GM21717 (cell line): ENCODE data around the gene SORCS3.

Experiments
- ATAC-seq: cut with Tn5 transposase; IDR thresholded peaks from one replicate; pipeline ENCODE4 v1.9.1; 2021; ENCODE audit warnings: mild to moderate bottlenecking, moderate library complexity; ENCODE audit not compliant: unreplicated experiment

Gene SORCS3

GRCh38 chr10:105073999-105074398, 432.9 kb downstream of the SORCS3 start:
- ATAC-seq = no peak

GRCh38 chr10:105075031-105075430, 433.9 kb downstream of the SORCS3 start:
- ATAC-seq = no peak

GRCh38 chr10:105085980-105086379, 444.9 kb downstream of the SORCS3 start:
- ATAC-seq = no peak

GRCh38 chr10:105094048-105094447, 453.0 kb downstream of the SORCS3 start:
- ATAC-seq = no peak

- no peak for ATAC-seq
Observed at GRCh38 chr10:105096316-105096715, 455.2 kb downstream of the SORCS3 start.

- no peak for ATAC-seq
Observed at GRCh38 chr10:105102977-105103376, 461.9 kb downstream of the SORCS3 start.

- ATAC-seq = no peak
Observed at GRCh38 chr10:105104297-105104696, 463.2 kb downstream of the SORCS3 start.

- no peak for ATAC-seq
Observed at GRCh38 chr10:105109164-105109563, 468.1 kb downstream of the SORCS3 start.

- no peak for ATAC-seq
Observed at GRCh38 chr10:105112862-105113261, 471.8 kb downstream of the SORCS3 start.

GRCh38 chr10:105113666-105114065, 472.6 kb downstream of the SORCS3 start:
- ATAC-seq = no peak

GRCh38 chr10:105121743-105122142, 480.7 kb downstream of the SORCS3 start:
- ATAC-seq = no peak

- ATAC-seq = no peak
Observed at GRCh38 chr10:105128111-105128510, 487.0 kb downstream of the SORCS3 start.

GRCh38 chr10:105138358-105138757, 497.3 kb downstream of the SORCS3 start:
- ATAC-seq = no peak

- no peak for ATAC-seq
Observed at GRCh38 chr10:105139363-105139896, 498.3 kb downstream of the SORCS3 start.

GRCh38 chr10:105140600-105140999, 499.5 kb downstream of the SORCS3 start:
- no peak for ATAC-seq

- ATAC-seq = no peak
Observed at GRCh38 chr10:105145711-105146110, 504.6 kb downstream of the SORCS3 start.

- no peak for ATAC-seq
Observed at GRCh38 chr10:105146436-105146835, 505.3 kb downstream of the SORCS3 start.

GRCh38 chr10:105148456-105148855, 507.4 kb downstream of the SORCS3 start:
- ATAC-seq = no peak

- no peak for ATAC-seq
Observed at GRCh38 chr10:105148921-105149320, 507.8 kb downstream of the SORCS3 start.

GRCh38 chr10:105149371-105149891, 508.3 kb downstream of the SORCS3 start:
- no peak for ATAC-seq

- no peak for ATAC-seq
Observed at GRCh38 chr10:105150259-105150880, 509.3 kb downstream of the SORCS3 start.

- ATAC-seq = no peak
Observed at GRCh38 chr10:105154736-105155135, 513.6 kb downstream of the SORCS3 start.

GRCh38 chr10:105159268-105159667, 518.2 kb downstream of the SORCS3 start:
- ATAC-seq = no peak
